IMR-90 (cell line): Measurements from ENCODE around the gene SBK3. TPM values are rescaled to one million over a fixed set of nuclear protein-coding genes. Genes with fewer than 3 reads are reported as not detected.
A peak's percentile ranks its signal among the peaks of the same experiment; 100 is the strongest.

ENCODE experiments used
- ATAC-seq: fragments of 200-7000 bp; cut with Tn5 transposase; 2 replicates; pipeline ENCODE4 v1.9.1; 2020; ENCODE audit warnings: low read depth, mild to moderate bottlenecking, moderate library complexity
- BruUV-seq: library from RNA; stranded (reverse); fragments of 400-500 nt; replicated peaks from 2 replicates; lab custom pipeline; 2021; lab: Mats Ljungman, UMichigan
- CTCF ChIA-PET: fragments of 300-600 bp; formaldehyde crosslinking; extraction: SDS; loops from one replicate; lab custom pipeline; 2021; ENCODE audit warnings: antibody characterized with exemption; lab: Yijun Ruan, JAX
- POLR2A ChIA-PET: fragments of 300-600 bp; sonication (Branson Sonifier 250); formaldehyde crosslinking; loops from one replicate; lab custom pipeline; 2022; ENCODE audit warnings: antibody characterized with exemption; ENCODE audit not compliant: unreplicated experiment; lab: Charles Lee
- DNase-seq: peaks from one replicate; pipeline ENCODE4 v3.0.0; 2013
- H2AFZ ChIP-seq: replicated peaks from 2 replicates; pipeline ENCODE3; 2013; ENCODE audit warnings: low read length, mild to moderate bottlenecking; ENCODE audit not compliant: poor library complexity
- H2AK5ac ChIP-seq: 2 replicates; pipeline ENCODE4 v1.6.1; 2013; ENCODE audit warnings: low read depth, low read length, inconsistent platforms
- H2AK9ac ChIP-seq: replicated peaks from 2 replicates; pipeline ENCODE3; 2013; ENCODE audit warnings: mild to moderate bottlenecking, low read depth, low read length, moderate library complexity; ENCODE audit not compliant: poor library complexity
- H2BK120ac ChIP-seq: 2 replicates; pipeline ENCODE4 v1.6.1; 2013; ENCODE audit warnings: low read depth, low read length, inconsistent platforms
- H2BK15ac ChIP-seq: 3 replicates; pipeline ENCODE4 v1.6.1; 2013; ENCODE audit warnings: low read depth, low read length, inconsistent platforms
- H2BK20ac ChIP-seq: 2 replicates; pipeline ENCODE4 v1.6.1; 2013; ENCODE audit warnings: low read depth, mild to moderate bottlenecking, inconsistent platforms, low read length, moderate library complexity
- H2BK5ac ChIP-seq: 2 replicates; pipeline ENCODE4 v1.6.1; 2013; ENCODE audit warnings: mild to moderate bottlenecking, low read depth, low read length, inconsistent platforms; ENCODE audit not compliant: poor library complexity, severe bottlenecking
- H3K14ac ChIP-seq: replicated peaks from 2 replicates; pipeline ENCODE4 v1.6.1; 2013; ENCODE audit warnings: low read depth, low read length, inconsistent platforms
- H3K18ac ChIP-seq: 2 replicates; pipeline ENCODE4 v1.6.1; 2013; ENCODE audit warnings: low read depth, low read length, control low read depth
- H3K23ac ChIP-seq: 2 replicates; pipeline ENCODE4 v1.6.1; 2013; ENCODE audit warnings: low read depth, low read length, inconsistent platforms
- H3K27ac ChIP-seq: 2 replicates; pipeline ENCODE4 v1.5.1; 2013; ENCODE audit warnings: mild to moderate bottlenecking, control low read depth, low read length; ENCODE audit not compliant: insufficient read depth
- H3K27me3 ChIP-seq: 2 replicates; pipeline ENCODE4 v1.6.1; 2013; ENCODE audit warnings: low read length; ENCODE audit not compliant: control insufficient read depth, insufficient read depth
- H3K36me3 ChIP-seq: 2 replicates; pipeline ENCODE4 v1.6.1; 2013; ENCODE audit warnings: low read length, mixed read lengths; ENCODE audit not compliant: control insufficient read depth, insufficient read depth
- H3K4ac ChIP-seq: 2 replicates; pipeline ENCODE4 v1.6.1; 2013; ENCODE audit warnings: low read depth, low read length, inconsistent platforms
- H3K4me1 ChIP-seq: 2 replicates; pipeline ENCODE4 v1.6.1; 2013; ENCODE audit warnings: low read length, mixed read lengths; ENCODE audit not compliant: control insufficient read depth, insufficient read depth
- H3K4me2 ChIP-seq: 2 replicates; pipeline ENCODE4 v1.6.1; 2013; ENCODE audit warnings: low read depth, mild to moderate bottlenecking, control low read depth, low read length, moderate library complexity
- H3K4me3 ChIP-seq: 2 replicates; pipeline ENCODE4 v1.5.1; 2013; ENCODE audit warnings: low read depth, mild to moderate bottlenecking, control low read depth, low read length, moderate library complexity; ENCODE audit not compliant: insufficient read depth
- H3K56ac ChIP-seq: 2 replicates; pipeline ENCODE4 v1.6.1; 2013; ENCODE audit warnings: low read length, inconsistent platforms; ENCODE audit not compliant: insufficient read depth; ENCODE audit errors: extremely low read depth
- H3K79me1 ChIP-seq, 2 experiments: 2 replicates each; pipeline ENCODE4 v1.6.1; 2013; ENCODE audit warnings: low read length in 2 of 2, inconsistent platforms in 1 of 2, low read depth in 1 of 2
- H3K9ac ChIP-seq: 2 replicates; pipeline ENCODE4 v1.6.1; 2013; ENCODE audit warnings: low read depth, low read length, control low read depth
- H3K9me1 ChIP-seq: 2 replicates; pipeline ENCODE4 v1.6.1; 2013; ENCODE audit warnings: low read length, inconsistent platforms; ENCODE audit not compliant: insufficient read depth
- H3K9me3 ChIP-seq: 2 replicates; pipeline ENCODE4 v1.6.1; 2013; ENCODE audit warnings: low read length; ENCODE audit not compliant: control insufficient read depth, insufficient read depth
- H4K20me1 ChIP-seq: 2 replicates; pipeline ENCODE4 v1.6.1; 2013; ENCODE audit warnings: low read length, inconsistent platforms; ENCODE audit not compliant: insufficient read depth
- H4K5ac ChIP-seq: 2 replicates; pipeline ENCODE4 v1.6.1; 2013; ENCODE audit warnings: mild to moderate bottlenecking, low read depth, low read length, control low read depth
- H4K8ac ChIP-seq, 2 experiments: 2 replicates each; pipeline ENCODE4 v1.6.1; 2013; ENCODE audit warnings: low read depth in 2 of 2, low read length in 2 of 2, control low read depth in 1 of 2, inconsistent platforms in 1 of 2
- H4K91ac ChIP-seq: 2 replicates; pipeline ENCODE4 v1.6.1; 2013; ENCODE audit warnings: low read depth, low read length, inconsistent platforms; ENCODE audit not compliant: insufficient read depth
- BHLHE40 ChIP-seq: fragments of 150-350 bp; IDR thresholded peaks from 2 replicates; pipeline ENCODE4 v1.6.1; 2016; ENCODE audit warnings: mild to moderate bottlenecking, low read depth, low read length
- CEBPB ChIP-seq: IDR thresholded peaks from 2 replicates; pipeline ENCODE4 v1.6.1; 2012; ENCODE audit warnings: low read depth, low read length, improper control_type of control experiment
- CHD1 ChIP-seq: IDR thresholded peaks from 2 replicates; pipeline ENCODE4 v1.6.1; 2012; ENCODE audit warnings: low read depth, low read length, improper control_type of control experiment
- FOS ChIP-seq: fragments of 150-350 bp; IDR thresholded peaks from 2 replicates; pipeline ENCODE4 v1.6.1; 2016; ENCODE audit warnings: low read depth, low read length
- MAFK ChIP-seq: IDR thresholded peaks from 2 replicates; pipeline ENCODE4 v1.6.1; 2012; ENCODE audit warnings: low read depth, low read length, improper control_type of control experiment
- MAZ ChIP-seq: IDR thresholded peaks from 2 replicates; pipeline ENCODE4 v1.6.1; 2012; ENCODE audit warnings: low read depth, mild to moderate bottlenecking, low read length, improper control_type of control experiment, moderate library complexity, borderline replicate concordance
- MXI1 ChIP-seq: IDR thresholded peaks from 2 replicates; pipeline ENCODE4 v1.6.1; 2012; ENCODE audit warnings: low read depth, mild to moderate bottlenecking, low read length, moderate library complexity, borderline replicate concordance
- POLR2A ChIP-seq: IDR thresholded peaks from 2 replicates; pipeline ENCODE4 v1.6.1; 2012; ENCODE audit warnings: mild to moderate bottlenecking, low read depth, low read length
- RAD21 ChIP-seq: IDR thresholded peaks from 2 replicates; pipeline ENCODE4 v1.6.1; 2012; ENCODE audit warnings: low read length, improper control_type of control experiment
- RFX5 ChIP-seq: IDR thresholded peaks from 2 replicates; pipeline ENCODE4 v1.8.0; 2012; ENCODE audit warnings: low read depth, mild to moderate bottlenecking, low read length, moderate library complexity
- SMC3 ChIP-seq: fragments of 150-350 bp; IDR thresholded peaks from 2 replicates; pipeline ENCODE4 v1.6.1; 2016; ENCODE audit warnings: low read depth, mild to moderate bottlenecking, antibody characterized with exemption, low read length, moderate library complexity
- WGBS, 2 experiments: methylation state at CpG; one replicate each; pipeline versions ENCODE4 v1.1.5 to v1.1.7; 2013; ENCODE audit warnings: missing lambda C conversion rate in 2 of 2; ENCODE audit not compliant: insufficient read length in 1 of 2; ENCODE audit errors: extremely low coverage in 2 of 2; 5-methylcytosine and 5-hydroxymethylcytosine counted together
- dilution Hi-C: fragments of 300-500 bp; cut with HindIII; formaldehyde crosslinking; loops from one replicate; pipeline ENCODE4 v1.14.3; 2018; ENCODE audit warnings: low sequenced_read_pairs; ENCODE audit not compliant: unreplicated experiment
- in situ Hi-C: fragments of 300-500 bp; cut with MboI; formaldehyde crosslinking; loops from 3 replicates; pipeline ENCODE4 v1.14.3; 2019; ENCODE audit warnings: low sequenced_read_pairs, inconsistent platforms, mixed read lengths
- intact Hi-C: fragments of 100-400 bp; cut with micrococcal nuclease; formaldehyde crosslinking; loops from 2 replicates; pipeline ENCODE4 v1.10.0; 2022
- polyA plus RNA-seq, 3 experiments: library from polyadenylated mRNA; depleted of rRNA; stranded (reverse); fragments of >200 nt; gene quantifications; 2 replicates each; pipeline ENCODE4 v1.2.3, GENCODE V29; 2012; ENCODE audit warnings: low replicate concordance in 1 of 3
- total RNA-seq: library from RNA; depleted of rRNA; stranded (reverse); fragments of >200 nt; gene quantifications from 2 replicates; pipeline ENCODE4 v1.2.3, GENCODE V29; 2012
- TF ChIP-seq, protein P1 (sequence below): fragments of 150-350 bp; IDR thresholded peaks from 2 replicates; pipeline ENCODE4 v1.6.1; 2017; ENCODE audit warnings: mild to moderate bottlenecking, antibody characterized with exemption, low read length, low read depth

Gene SBK3
- total and polyA plus RNA-seq, 2 of the 4 experiments (the other 2 are of a cell fraction): 0.05 to 0.18 TPM

GRCh38 chr19:55549500-55550320, 4.4 kb upstream of the SBK3 start:
- Histone ChIP-seq H3K4me1 (peaks cover 34% of the 10 kb centered on the region), H3K23ac (peak overlapping the region; percentile 94), H2AK5ac (peak overlapping the region; percentile 96), H3K79me1 (no peaks in the 10 kb centered on the region; a peak in 1 of 4 replicates), H3K4me3 (0 out of 2 replicates have a peak overlapping the region, but pooled peaks have one; percentile 0), H3K14ac (peak overlapping the region; percentile 96), H3K36me3 (no peaks in the 10 kb centered on the region), H2AFZ (peak overlapping the region; percentile 92), H4K20me1 (no peaks in the 10 kb centered on the region), H2BK120ac (peak overlapping the region; percentile 96), H2BK15ac (peak overlapping the region; percentile 85; the same call in 2 of the 3 replicates), H2AK9ac (peak overlapping the region; percentile 80), H3K27ac (peak overlapping the region; percentile 84), H2BK20ac (peak overlapping the region; percentile 89), H4K5ac (peak overlapping the region; percentile 96), H3K4ac (peak overlapping the region; percentile 90), H3K27me3 (no peaks in the 10 kb centered on the region), H2BK5ac (peak overlapping the region; percentile 97), H3K9ac (peak overlapping the region; percentile 45), H4K8ac (peak overlapping the region; percentile 48 to 84), H3K9me1 (peaks cover 15% of the 10 kb centered on the region), H3K9me3 (no peaks in the 10 kb centered on the region), H3K56ac (peak overlapping the region; percentile 86), H3K18ac (peak overlapping the region; percentile 97), H3K4me2 (peak overlapping the region; percentile 80), H4K91ac (peak overlapping the region; percentile 97)
- WGBS, 2 experiments: 0% methylated on average over 2 of the region's 36 CpGs; no CpG with 5 or more reads in 1 of the 2 experiments
- in situ Hi-C loops: no loop called here
- intact Hi-C loops: no loop called here
- peak; percentile 93 for DNase-seq
- BruUV-seq: no TSS peak
- ChIA-PET CTCF (interaction anchor here (0.5 to 0.7 kb wide), 2 partner anchors 18 to 22 kb away, joined by 6 to 7 read pairs; no protein-coding TSS in a partner anchor), POLR2A (no interaction called here)
- peak; percentile 63 for ATAC-seq
- dilution Hi-C loops: no loop called here
- no peak for TF ChIP-seq MAFK
- TF ChIP-seq POLR2A: no peak; the same call in 1 of the 2 replicates
- no peak for TF ChIP-seq SMC3
- TF ChIP-seq MAZ: no peak
- TF ChIP-seq RAD21: no peak
- TF ChIP-seq CEBPB: no peak
- TF ChIP-seq, protein P1, sequence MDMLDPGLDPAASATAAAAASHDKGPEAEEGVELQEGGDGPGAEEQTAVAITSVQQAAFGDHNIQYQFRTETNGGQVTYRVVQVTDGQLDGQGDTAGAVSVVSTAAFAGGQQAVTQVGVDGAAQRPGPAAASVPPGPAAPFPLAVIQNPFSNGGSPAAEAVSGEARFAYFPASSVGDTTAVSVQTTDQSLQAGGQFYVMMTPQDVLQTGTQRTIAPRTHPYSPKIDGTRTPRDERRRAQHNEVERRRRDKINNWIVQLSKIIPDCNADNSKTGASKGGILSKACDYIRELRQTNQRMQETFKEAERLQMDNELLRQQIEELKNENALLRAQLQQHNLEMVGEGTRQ: no peak
- peak; percentile 74 for TF ChIP-seq FOS
- no peak for TF ChIP-seq CHD1
- TF ChIP-seq RFX5: no peak
- peak; percentile 58 for TF ChIP-seq BHLHE40
- TF ChIP-seq MXI1: no peak
